HG02798 (cell line): ENCODE data around the gene NLRP1.

Source experiments
- ATAC-seq: cut with Tn5 transposase; IDR thresholded peaks from one replicate; pipeline ENCODE4 v1.9.1; 2021; ENCODE audit warnings: mild to moderate bottlenecking; ENCODE audit not compliant: unreplicated experiment, poor library complexity

Gene NLRP1

DNA sequence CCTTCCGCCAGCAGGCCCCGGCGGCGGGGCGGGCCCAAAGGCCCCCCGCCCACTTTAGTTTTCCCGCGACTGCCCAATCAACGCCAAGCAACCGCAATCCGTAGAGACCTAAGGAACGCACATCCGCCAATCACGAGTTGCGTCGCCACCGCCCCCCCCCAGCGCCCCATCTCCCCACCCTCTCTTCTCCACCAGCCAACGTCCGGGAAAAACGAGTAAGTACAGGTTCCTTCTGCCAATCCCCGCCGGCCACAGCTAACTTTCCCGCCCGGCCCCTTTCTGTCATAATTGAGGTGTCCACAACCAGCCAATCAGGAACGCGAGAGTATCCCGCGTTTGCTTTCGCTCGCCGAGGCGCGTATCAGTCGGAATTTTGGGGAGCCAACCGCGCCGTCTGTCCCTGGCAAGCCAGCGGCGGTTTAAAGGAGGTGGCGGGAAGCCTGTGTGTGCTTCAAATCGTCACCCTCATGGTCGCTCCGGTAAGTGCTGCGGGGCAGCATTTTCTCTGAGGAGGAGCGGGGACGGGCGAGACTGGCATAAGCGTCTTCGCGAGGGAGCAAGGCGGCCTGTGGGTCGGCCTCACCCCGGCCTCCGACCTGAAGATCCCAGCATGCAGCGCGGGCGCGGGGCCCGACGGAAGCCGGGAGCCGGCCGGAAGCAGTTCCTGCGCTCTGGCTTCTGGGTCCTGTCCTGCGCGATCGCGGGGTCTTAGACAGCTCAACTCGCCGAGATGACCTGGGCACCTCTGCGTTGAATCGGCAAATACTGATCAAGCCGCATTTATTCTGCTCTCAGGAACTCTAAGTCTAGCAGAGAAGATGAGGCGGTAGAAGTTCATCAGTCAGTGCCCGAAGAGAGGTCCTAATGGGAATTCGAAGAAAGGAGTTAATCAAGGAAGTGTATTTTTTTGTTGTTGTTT, 97.8 kb downstream of the NLRP1 start, which contains the start of gene MIS12:
Gene MIS12, plus strand, starts transcription at position 361 of the 919 bp plus-strand sequence. CDS start 2,297 bp downstream, outside the sequence.
- peak; percentile 90 for ATAC-seq

DNA sequence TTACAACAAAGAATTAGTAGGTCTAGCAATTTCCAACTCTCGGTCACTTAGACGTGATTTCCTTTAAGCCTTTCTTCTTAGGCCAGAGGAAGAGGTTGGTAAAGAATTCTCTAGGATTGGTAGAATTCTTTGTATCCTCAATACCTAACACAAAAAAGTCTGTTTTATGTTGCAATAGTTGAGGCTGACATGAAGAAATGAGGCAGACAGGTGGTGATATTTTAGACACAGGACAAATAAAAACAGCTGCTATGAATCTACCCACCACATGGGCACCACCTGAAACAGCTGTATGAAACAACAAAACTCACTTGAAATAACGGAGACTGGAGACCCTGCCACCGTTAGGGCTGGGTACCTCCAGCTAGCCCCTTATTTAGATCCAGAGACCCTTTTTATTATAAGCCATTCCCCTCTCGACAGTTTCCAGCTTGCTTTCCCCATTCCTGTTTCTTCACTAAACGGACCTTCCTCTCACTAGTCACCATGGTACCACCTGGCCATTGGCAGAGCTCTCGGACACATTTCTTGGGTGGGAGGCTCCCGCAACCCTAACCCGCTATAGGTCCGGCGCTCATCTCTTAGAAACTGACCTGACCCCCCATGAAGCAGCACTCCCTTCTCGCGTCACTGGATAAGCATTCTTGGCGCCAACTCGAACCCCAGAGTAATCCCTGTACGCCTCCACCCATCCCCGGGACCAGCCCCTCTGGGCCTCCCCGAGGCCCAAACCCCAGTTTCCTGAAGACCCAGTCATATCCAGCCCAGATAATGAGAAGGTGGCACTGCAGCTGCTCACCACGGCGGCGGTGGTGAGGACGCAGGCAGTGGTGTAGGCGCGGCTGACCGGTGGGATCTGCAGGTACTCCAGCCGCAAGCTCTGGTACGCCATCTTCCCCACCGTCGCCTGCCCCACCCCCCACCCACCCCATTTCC, 98.8 kb downstream of the NLRP1 start, which contains the start of gene DERL2:
Gene DERL2, minus strand, starts transcription at position 909 of the 936 bp plus-strand sequence. Its CDS starts 17 bp downstream, at position 892.
- ATAC-seq: peak; percentile 11

DNA sequence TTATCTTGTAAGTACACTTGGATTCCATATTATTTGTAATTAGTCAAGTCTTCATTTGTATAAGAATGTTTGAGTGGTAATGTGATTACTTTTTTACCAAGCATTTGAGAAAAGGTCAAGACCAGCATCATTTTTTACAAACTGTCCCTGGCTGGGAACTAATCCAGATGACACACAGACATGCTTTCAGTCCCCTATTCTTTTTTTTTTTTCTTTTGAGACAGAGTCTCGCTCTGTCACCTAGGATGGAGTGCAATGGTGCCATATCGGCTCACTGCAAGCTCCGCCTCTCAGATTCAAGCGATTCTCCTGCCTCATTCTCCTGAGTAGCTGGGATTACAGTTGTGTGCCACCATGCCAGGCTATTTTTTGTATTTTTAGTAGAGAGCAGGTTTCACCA, 102.9 kb downstream of the NLRP1 start:
- ATAC-seq: no peak

DNA sequence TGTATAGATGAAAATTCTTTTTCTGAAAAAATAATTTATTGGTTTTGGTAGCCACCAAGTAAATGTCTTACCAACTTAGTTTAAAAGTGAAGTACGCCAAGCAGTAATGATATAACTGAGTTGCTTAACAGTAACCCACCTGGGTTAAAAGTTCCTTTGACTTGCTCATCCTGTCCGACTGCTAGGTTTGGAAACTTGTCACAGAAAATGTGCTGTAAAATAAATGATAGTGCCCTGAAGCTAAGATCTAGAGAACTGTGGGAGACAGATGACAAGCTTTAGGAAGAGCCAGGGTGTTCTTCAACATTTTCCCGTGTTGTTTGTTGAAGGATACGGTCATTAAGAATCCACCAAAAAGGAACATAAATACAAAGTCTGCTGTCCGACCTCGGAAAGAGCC, 103.3 kb downstream of the NLRP1 start:
- ATAC-seq: no peak

DNA sequence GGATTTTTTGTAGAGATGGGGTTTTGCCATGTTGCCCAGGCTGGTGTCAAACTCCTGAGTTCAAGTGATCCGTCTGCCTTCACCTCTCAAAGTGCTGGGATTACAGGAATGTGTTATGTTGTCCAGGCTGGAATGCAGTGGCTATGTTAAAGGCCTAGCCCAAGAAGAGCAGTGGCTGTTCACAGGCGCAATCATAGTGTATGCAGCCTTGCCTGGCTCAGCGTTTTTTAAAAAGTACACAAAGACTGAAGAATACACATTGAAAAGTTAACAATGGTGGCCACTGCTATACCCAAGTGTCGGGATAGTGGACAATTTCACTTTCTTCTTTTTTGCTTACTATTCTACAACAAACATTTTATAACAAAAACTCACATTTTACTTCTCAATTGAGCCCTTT, 105.3 kb downstream of the NLRP1 start:
- ATAC-seq: no peak

DNA sequence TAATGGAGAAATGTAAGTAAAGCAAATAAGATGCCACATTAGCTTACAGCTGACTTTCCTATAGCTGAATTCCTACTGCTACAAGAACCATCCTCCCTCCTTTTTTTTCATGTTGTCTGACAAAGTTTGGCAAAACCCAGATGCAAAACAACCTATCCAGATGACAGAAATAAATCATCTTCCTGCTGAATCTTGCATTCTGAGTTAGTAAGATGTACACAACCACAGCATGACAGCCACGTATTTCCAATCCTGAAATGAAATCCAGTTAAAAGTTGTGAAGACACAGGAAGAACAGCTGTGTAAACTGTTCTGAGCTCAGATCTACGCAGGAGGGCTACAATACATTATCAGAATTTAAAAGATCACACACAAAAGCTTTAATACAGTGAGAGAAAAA, 110.4 kb downstream of the NLRP1 start:
- ATAC-seq: no peak

DNA sequence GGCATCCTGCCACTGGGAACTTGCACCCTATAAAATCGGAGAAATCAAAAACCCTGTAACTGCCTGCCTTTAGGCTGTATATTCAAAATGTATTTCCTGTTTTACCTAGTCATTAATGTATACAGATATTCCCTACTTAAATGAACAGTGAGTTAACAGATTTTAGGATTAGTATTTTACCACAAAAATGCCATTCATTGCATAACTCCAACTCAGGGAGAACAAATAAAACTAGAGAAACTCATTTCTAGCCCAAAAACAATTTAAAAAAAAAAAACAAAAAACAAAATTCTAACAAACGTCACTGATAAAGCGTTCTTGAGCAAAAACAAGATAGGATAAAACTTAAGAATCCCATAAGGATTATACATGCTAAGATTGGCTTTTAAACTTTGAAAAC, 111.8 kb downstream of the NLRP1 start:
- ATAC-seq: no peak

DNA sequence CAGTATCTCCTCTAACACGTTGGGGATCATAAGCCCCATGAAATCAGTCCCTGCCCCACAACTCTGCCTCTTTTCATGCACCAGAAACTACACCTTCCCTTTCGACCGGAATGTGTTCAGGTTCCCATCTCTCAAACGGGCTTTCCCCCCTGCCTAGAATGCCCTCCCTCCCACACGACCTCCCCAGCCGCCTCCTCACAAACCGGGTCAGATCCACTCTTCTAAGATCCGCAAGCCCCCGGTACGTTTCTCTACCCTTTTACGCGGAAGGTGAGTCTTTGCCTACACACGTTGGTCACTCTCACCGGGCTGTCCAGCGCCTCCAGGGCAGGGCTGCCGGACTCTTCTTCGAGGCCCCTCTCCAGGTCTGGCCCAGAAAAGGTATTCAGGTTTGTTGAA, 116.2 kb downstream of the NLRP1 start:
- no peak for ATAC-seq

DNA sequence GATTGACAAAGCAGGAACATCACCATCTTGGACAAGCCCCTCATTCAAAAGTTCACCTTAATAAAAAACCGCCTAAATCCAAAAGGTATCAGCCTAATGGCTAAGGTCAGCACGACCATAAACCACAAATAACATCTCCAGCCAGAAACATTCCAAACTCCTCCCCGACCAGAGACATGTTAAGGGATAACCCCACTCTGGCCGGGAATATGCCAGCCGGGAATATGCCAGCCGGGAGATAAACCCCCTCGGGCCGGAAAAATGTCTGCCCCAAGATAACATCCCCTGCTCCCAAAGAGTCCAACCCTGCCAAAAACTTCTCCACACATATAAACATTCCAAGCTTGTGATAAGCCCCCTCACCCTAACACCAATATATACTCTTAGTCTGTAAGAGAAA, 116.9 kb downstream of the NLRP1 start:
- no peak for ATAC-seq

DNA sequence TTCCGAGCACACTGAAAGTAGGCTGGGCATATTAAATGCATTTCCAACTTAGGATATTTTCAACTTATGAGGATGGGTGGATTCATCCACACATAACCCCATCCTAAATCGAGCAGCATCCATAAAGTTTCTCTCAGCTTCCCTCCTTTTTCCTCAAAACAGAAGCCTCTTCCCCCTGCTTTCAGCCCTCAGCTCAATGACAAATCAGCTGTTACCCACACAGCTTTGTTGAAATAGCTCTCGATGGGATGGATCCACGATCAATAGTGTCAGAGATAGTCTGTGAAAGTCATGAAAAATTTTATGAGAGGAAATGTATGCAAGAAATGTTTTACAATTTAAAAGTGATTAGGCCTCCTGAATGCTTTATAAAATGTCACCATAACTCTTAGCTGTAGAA, 118.0 kb downstream of the NLRP1 start:
- ATAC-seq: no peak

DNA sequence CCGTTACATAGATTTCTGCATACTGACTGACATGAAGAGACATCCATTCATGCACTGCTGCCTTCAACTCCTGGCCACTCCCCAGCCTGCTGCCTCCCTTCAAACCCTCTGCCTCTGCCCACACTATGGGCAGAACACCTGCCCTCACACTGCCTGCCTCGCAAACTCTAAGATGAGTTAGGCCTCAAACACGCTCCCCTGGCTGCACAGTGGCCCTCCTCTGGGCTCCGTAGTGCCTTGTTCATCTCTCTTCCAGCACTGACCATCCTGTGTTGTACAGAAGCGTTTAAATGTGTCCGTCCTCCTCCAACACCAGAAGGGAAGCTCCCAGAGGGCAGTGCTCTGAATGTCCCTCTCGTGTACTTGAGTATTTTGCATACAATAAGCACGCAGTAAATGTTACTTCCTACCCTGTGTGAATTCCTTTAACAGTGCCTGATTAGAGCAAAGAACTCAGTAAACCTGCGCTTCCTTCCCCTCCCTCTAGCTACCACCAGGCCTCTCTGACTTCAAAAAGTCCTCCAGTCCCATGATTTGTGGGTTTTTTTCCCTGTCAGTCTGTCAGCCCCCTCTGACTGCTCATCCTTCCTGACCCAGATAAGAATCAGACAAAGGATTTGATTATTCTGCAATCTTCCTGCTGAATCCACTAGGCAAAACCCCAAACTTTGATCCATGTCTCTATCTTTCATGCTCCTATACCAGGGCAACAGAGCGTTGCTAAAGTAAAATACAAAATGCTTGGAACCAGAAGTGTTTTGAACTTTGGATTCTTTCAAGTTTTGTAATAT, 119.4 kb downstream of the NLRP1 start:
- no peak for ATAC-seq
